Nephron (organoid): Measurements from ENCODE around the gene SYMPK.

Experiments used
- H3K27ac Mint-ChIP-seq, 3 experiments: 2 replicates each; pipeline ENCODE4 v1.8.0; 2020; ENCODE audit warnings: mixed read lengths in 3 of 3, mild to moderate bottlenecking in 2 of 3, moderate library complexity in 1 of 3
- H3K27me3 Mint-ChIP-seq: 2 replicates; pipeline ENCODE4 v1.8.0; 2021; ENCODE audit warnings: low read depth, mild to moderate bottlenecking, moderate library complexity, mixed read lengths
- H3K36me3 Mint-ChIP-seq: 2 replicates; pipeline ENCODE4 v1.8.0; 2020; ENCODE audit warnings: low read depth, mixed read lengths
- H3K4me1 Mint-ChIP-seq: 2 replicates; pipeline ENCODE4 v1.8.0; 2020; ENCODE audit warnings: mixed read lengths
- H3K4me3 Mint-ChIP-seq, 3 experiments: 2 replicates each; pipeline ENCODE4 v1.8.0; 2020; ENCODE audit warnings: mild to moderate bottlenecking in 3 of 3, mixed read lengths in 3 of 3, moderate library complexity in 2 of 3
- H3K9me3 Mint-ChIP-seq: 2 replicates; pipeline ENCODE4 v1.8.0; 2020; ENCODE audit warnings: mixed read lengths
- CTCF ChIP-seq, 3 experiments: fragments of 200-600 bp; sonication (generic); IDR thresholded peaks; one replicate each; pipeline ENCODE4 v1.5.0; 2021; ENCODE audit warnings: antibody characterized with exemption in 3 of 3; ENCODE audit not compliant: unreplicated experiment in 3 of 3

The SYMPK gene

GRCh38 chr19:45883586-45883880, 20.6 kb upstream of the SYMPK start:
- Mint-ChIP-seq H3K9me3 (no peaks in the 10 kb centered on the region), H3K27ac (peak overlapping the region; percentile 54 to 91 (median 86)), H3K4me3 (peak overlapping the region; percentile 82 to 88 (median 86)), H3K27me3 (peaks cover 6% of the 10 kb centered on the region), H3K36me3 (peaks cover 4% of the 10 kb centered on the region), H3K4me1 (peaks cover 36% of the 10 kb centered on the region)
- TF ChIP-seq CTCF (IDR thresholded peaks at IDR 0.05; ENCODE audit: unreplicated experiment in 3 of 3): peak in 1 of 3 experiments; percentile 22

- peak overlapping the region; percentile 82 to 88 (median 86) for H3K4me3 Mint-ChIP-seq
- peak; percentile 88 to 96 (median 94) for TF ChIP-seq CTCF (IDR thresholded peaks at IDR 0.05; ENCODE audit: unreplicated experiment in 3 of 3)
- peaks cover 39% of the 10 kb centered on the region for H3K4me1 Mint-ChIP-seq
- H3K27ac Mint-ChIP-seq: peak overlapping the region; percentile 54 to 91 (median 86)
- peaks cover 8% of the 10 kb centered on the region for H3K27me3 Mint-ChIP-seq
- H3K36me3 Mint-ChIP-seq: peaks cover 4% of the 10 kb centered on the region
- no peaks in the 10 kb centered on the region for H3K9me3 Mint-ChIP-seq
Measured at GRCh38 chr19:45882652-45883585, 20.0 kb upstream of the SYMPK start.

- peaks cover 43% of the 10 kb centered on the region for H3K4me1 Mint-ChIP-seq
- peaks cover 4% of the 10 kb centered on the region for H3K36me3 Mint-ChIP-seq
- peaks cover 8% of the 10 kb centered on the region for H3K27me3 Mint-ChIP-seq
- H3K27ac Mint-ChIP-seq: peak overlapping the region; percentile 54 to 95 (median 91)
- no peak for TF ChIP-seq CTCF (IDR thresholded peaks at IDR 0.05; ENCODE audit: unreplicated experiment in 3 of 3)
- H3K4me3 Mint-ChIP-seq: peak overlapping the region; percentile 82 to 88 (median 86)
- no peaks in the 10 kb centered on the region for H3K9me3 Mint-ChIP-seq
Measured at GRCh38 chr19:45881909-45882528, 19.1 kb upstream of the SYMPK start.

- Mint-ChIP-seq H3K4me1 (peaks cover 40% of the 10 kb centered on the region), H3K27me3 (peaks cover 8% of the 10 kb centered on the region), H3K9me3 (no peaks in the 10 kb centered on the region), H3K36me3 (peaks cover 4% of the 10 kb centered on the region), H3K27ac (peak overlapping the region; percentile 54 to 95 (median 91)), H3K4me3 (peak overlapping the region; percentile 5 to 82 (median 51))
- no peak for TF ChIP-seq CTCF (IDR thresholded peaks at IDR 0.05; ENCODE audit: unreplicated experiment in 3 of 3)
Measured at GRCh38 chr19:45881082-45881908, 18.3 kb upstream of the SYMPK start.

- TF ChIP-seq CTCF (IDR thresholded peaks at IDR 0.05; ENCODE audit: unreplicated experiment in 3 of 3): no peak
- Mint-ChIP-seq H3K9me3 (no peaks in the 10 kb centered on the region), H3K36me3 (peaks cover 4% of the 10 kb centered on the region), H3K4me3 (no peak overlapping the region), H3K4me1 (peaks cover 38% of the 10 kb centered on the region), H3K27ac (peak overlapping the region in 1 of 3 experiments; percentile 23), H3K27me3 (peaks cover 13% of the 10 kb centered on the region)
Measured at GRCh38 chr19:45879971-45880370, 17.0 kb upstream of the SYMPK start.
